ENCODE results near the gene FGF13. TPM values are rescaled to one million over a fixed set of nuclear protein-coding genes. Genes with fewer than 3 reads are reported as not detected.

Gene FGF13
- total and polyA plus RNA-seq, 2 of the 13 experiments (the other 11 are each of a cell fraction or from before 2014, with no cell fraction given), result 0.09 to 0.33 TPM

DNA sequence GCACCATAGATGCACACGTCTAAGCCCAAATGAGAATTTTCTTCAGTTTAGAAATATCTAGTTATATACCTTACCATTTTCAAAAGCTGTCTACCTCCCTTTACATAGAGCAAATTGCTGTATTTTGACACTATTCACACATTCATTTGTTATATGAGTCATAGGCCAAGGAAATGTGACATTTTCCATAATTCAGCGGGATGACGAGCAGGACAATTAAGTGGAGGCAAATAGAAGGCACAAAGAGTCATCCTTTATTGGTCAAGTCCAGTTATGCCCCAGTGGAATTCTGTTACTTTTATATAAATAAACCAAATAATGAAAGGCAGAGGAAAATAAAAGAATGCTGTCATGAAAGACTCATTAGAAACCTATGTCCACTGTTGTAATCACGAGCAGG is 27.9 kb downstream of the FGF13 start:
- BruUV-seq (replicated peaks), result no TSS peak
- Histone ChIP-seq H3K79me2 (ENCODE audit: insufficient read depth, low read length) (no peaks in the 10 kb centered on the region), H3K9me3 (ENCODE audit: low read length) (no peaks in the 10 kb centered on the region; the same call in 1 of the 2 replicates), H3K9ac (ENCODE audit: insufficient read depth, low read depth, low read length) (no peak overlapping the region), H3K4me1 (ENCODE audit: insufficient read depth, low read length) (no peaks in the 10 kb centered on the region), H3K36me3 (replicated peaks in 1 of 2; ENCODE audit: control insufficient read depth in 1 of 2, insufficient read depth in 2 of 2, low read length in 2 of 2) (no peaks in the 10 kb centered on the region), H4K20me1 (ENCODE audit: insufficient read depth, low read length) (no peaks in the 10 kb centered on the region), H3K27me3 (ENCODE audit: control insufficient read depth in 1 of 2, insufficient read depth in 2 of 2, low read length in 2 of 2) (no peaks in the 10 kb centered on the region), H3K27ac (ENCODE audit: extremely low read length, insufficient read depth, low read length) (no peak overlapping the region), H3K4me2 (ENCODE audit: low read depth, low read length) (no peak overlapping the region), H2AFZ (ENCODE audit: low read length) (no peak overlapping the region), H3K4me3 (replicated peaks in 1 of 3; ENCODE audit: insufficient read depth in 1 of 3, low read depth in 2 of 3, low read length in 3 of 3) (no peak overlapping the region)
- FAIRE-seq, result no peak
- intact Hi-C loops (cut with micrococcal nuclease; ENCODE audit: unreplicated experiment), result no loop called here
- DNase-seq (ENCODE audit: low spot score), result no peak
- CTCF ChIA-PET (ENCODE audit: low intra/inter-chr PET ratio, low total read pairs), result no interaction called here
- POLR2A ChIA-PET, result no interaction called here
- 4% methylated on average over 4 of the region's 4 CpGs for WGBS (ENCODE audit: low lambda C conversion rate)
- no peak for TF ChIP-seq ZNF652 (CRISPR knock-in tag; IDR thresholded peaks at IDR 0.05; ENCODE audit: borderline replicate concordance, low read depth)
- no peak for TF ChIP-seq MAZ (IDR thresholded peaks at IDR 0.05; ENCODE audit: borderline replicate concordance, low read depth, low read length)
- no peak for TF ChIP-seq MAZ (CRISPR knock-in tag; IDR thresholded peaks at IDR 0.05; ENCODE audit: low read depth)
- no peak for TF ChIP-seq ZNF780A (CRISPR knock-in tag; IDR thresholded peaks at IDR 0.05)
- TF ChIP-seq, protein P1, sequence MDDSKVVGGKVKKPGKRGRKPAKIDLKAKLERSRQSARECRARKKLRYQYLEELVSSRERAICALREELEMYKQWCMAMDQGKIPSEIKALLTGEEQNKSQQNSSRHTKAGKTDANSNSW (CRISPR knock-in tag; IDR thresholded peaks at IDR 0.05; ENCODE audit: borderline replicate concordance), result no peak
- TF ChIP-seq ZNF761 (CRISPR knock-in tag; conservative IDR thresholded peaks at IDR 0.05), result no peak
- no peak for TF ChIP-seq MBD4 (IDR thresholded peaks at IDR 0.05; ENCODE audit: borderline replicate concordance, low read length)
- TF ChIP-seq ZNF451 (CRISPR knock-in tag; IDR thresholded peaks at IDR 0.05), result no peak
- TF ChIP-seq, protein P2, sequence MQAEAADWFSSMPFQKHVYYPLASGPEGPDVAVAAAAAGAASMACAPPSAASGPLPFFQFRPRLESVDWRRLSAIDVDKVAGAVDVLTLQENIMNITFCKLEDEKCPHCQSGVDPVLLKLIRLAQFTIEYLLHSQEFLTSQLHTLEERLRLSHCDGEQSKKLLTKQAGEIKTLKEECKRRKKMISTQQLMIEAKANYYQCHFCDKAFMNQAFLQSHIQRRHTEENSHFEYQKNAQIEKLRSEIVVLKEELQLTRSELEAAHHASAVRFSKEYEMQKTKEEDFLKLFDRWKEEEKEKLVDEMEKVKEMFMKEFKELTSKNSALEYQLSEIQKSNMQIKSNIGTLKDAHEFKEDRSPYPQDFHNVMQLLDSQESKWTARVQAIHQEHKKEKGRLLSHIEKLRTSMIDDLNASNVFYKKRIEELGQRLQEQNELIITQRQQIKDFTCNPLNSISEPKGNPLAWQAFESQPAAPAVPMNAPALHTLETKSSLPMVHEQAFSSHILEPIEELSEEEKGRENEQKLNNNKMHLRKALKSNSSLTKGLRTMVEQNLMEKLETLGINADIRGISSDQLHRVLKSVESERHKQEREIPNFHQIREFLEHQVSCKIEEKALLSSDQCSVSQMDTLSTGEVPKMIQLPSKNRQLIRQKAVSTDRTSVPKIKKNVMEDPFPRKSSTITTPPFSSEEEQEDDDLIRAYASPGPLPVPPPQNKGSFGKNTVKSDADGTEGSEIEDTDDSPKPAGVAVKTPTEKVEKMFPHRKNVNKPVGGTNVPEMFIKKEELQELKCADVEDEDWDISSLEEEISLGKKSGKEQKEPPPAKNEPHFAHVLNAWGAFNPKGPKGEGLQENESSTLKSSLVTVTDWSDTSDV (CRISPR knock-in tag; IDR thresholded peaks at IDR 0.05), result no peak
- TF ChIP-seq, protein P3, sequence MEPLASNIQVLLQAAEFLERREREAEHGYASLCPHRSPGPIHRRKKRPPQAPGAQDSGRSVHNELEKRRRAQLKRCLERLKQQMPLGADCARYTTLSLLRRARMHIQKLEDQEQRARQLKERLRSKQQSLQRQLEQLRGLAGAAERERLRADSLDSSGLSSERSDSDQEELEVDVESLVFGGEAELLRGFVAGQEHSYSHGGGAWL (CRISPR knock-in tag; IDR thresholded peaks at IDR 0.05), result no peak
- TF ChIP-seq MEIS1 (CRISPR knock-in tag; IDR thresholded peaks at IDR 0.05; ENCODE audit: borderline replicate concordance), result no peak
- TF ChIP-seq HOXA3 (CRISPR knock-in tag; IDR thresholded peaks at IDR 0.05), result no peak
- no peak for TF ChIP-seq RCOR2 (CRISPR knock-in tag; IDR thresholded peaks at IDR 0.05)
- TF ChIP-seq, protein P4, sequence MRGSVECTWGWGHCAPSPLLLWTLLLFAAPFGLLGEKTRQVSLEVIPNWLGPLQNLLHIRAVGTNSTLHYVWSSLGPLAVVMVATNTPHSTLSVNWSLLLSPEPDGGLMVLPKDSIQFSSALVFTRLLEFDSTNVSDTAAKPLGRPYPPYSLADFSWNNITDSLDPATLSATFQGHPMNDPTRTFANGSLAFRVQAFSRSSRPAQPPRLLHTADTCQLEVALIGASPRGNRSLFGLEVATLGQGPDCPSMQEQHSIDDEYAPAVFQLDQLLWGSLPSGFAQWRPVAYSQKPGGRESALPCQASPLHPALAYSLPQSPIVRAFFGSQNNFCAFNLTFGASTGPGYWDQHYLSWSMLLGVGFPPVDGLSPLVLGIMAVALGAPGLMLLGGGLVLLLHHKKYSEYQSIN (CRISPR knock-in tag; IDR thresholded peaks at IDR 0.05; ENCODE audit: borderline replicate concordance), result no peak
- TF ChIP-seq ZNF7 (CRISPR knock-in tag; IDR thresholded peaks at IDR 0.05), result no peak
- ATAC-seq, result no peak
- in situ Hi-C loops (cut with HindIII; ENCODE audit: extremely low pct_ligation_motif_present, low pct_unique_long_range_greater_than_20kb), result no loop called here

Data from HepG2 (cell line).